Endothelial cell (in vitro differentiated cells): ENCODE data around the gene MACF1. TPM values are rescaled to one million over a fixed set of nuclear protein-coding genes. Genes with fewer than 3 reads are reported as not detected.
"Not testable (repeated sequence)": the region's sequence is repeated elsewhere in the genome, so short reads cannot be mapped to it uniquely, and the experiment has no call there.

Experiments used
- DNase-seq: peaks from one replicate; pipeline ENCODE4 v3.0.0; 2021; ENCODE audit warnings: low spot score
- H3K27ac Mint-ChIP-seq: one replicate; pipeline ENCODE4 v1.8.0; 2021; ENCODE audit warnings: mixed read lengths, inconsistent platforms; ENCODE audit not compliant: unreplicated experiment
- H3K27me3 Mint-ChIP-seq: one replicate; pipeline ENCODE4 v1.8.0; 2021; ENCODE audit warnings: mild to moderate bottlenecking, moderate library complexity, mixed read lengths, inconsistent platforms; ENCODE audit not compliant: unreplicated experiment
- H3K36me3 Mint-ChIP-seq: one replicate; pipeline ENCODE4 v1.8.0; 2021; ENCODE audit warnings: mild to moderate bottlenecking, low read depth, mixed read lengths, inconsistent platforms; ENCODE audit not compliant: unreplicated experiment
- H3K4me1 Mint-ChIP-seq: one replicate; pipeline ENCODE4 v1.8.0; 2021; ENCODE audit warnings: mild to moderate bottlenecking, mixed read lengths, inconsistent platforms; ENCODE audit not compliant: unreplicated experiment
- H3K4me3 Mint-ChIP-seq: one replicate; pipeline ENCODE4 v1.8.0; 2021; ENCODE audit warnings: mild to moderate bottlenecking, mixed read lengths, inconsistent platforms; ENCODE audit not compliant: unreplicated experiment
- H3K9me3 Mint-ChIP-seq: one replicate; pipeline ENCODE4 v1.8.0; 2021; ENCODE audit warnings: mixed read lengths, inconsistent platforms; ENCODE audit not compliant: unreplicated experiment
- total RNA-seq: library from RNA; stranded (reverse); fragmentation: NEBNext Ultra II Directional; extraction: Animal tissue kit (Norgen Biotek cat#: 25700); gene quantifications from one replicate; pipeline ENCODE4 v1.2.1, GENCODE V29; 2021; ENCODE audit not compliant: unreplicated experiment
- TF ChIP-seq, protein P1 (sequence below): fragments of 200-600 bp; sonication (generic); IDR thresholded peaks from one replicate; pipeline ENCODE4 v1.5.0; 2021; ENCODE audit warnings: antibody characterized with exemption; ENCODE audit not compliant: unreplicated experiment

The MACF1 gene
- total RNA-seq, 1 donor from 2014 or later = 511 TPM

DNA sequence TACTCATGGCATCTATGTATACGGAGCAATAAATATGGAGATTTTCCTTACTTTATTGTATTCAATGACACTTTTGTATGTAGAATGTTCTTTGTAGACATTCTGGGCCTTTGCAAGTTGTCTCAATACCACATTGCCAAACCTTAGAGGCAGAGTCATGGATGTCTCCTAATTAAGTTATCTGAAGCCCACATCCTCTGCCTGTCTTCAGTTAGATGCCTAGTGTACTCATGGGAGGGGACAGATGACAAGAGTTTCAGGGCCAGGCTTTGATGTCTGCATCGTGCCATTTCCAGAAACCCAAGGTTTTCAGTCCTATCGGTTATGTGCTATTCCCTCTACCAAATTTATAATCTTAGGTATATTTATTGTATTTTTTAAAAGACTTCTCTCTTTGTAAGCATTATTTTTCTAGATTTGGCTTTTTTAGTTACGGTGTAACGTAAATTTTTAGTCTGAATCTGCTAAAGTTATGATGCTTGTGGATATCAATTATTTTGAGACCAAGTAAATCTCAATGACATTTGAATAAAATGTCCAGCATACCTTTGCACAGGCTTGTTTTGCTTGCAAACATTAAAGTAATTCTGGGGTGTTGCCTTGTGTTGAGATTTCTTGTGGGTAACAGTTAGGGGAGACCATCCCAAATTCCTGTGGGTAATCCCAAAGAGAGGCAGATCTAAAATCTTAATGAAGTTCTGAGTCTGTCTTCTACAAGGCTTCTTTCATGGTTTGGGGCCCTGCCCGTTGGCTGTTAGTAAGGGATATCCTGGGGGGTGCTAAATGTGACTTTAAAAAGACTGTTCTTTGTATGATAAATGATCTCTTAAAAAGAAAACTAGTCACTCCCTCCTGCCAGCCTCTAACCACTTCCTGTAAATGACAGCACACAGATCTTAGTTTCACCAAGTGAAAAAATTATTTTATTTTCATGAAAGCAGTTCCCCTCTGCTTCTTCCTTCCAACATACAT lies 8.0 kb upstream of the MACF1 start:
- TF ChIP-seq, protein P1, sequence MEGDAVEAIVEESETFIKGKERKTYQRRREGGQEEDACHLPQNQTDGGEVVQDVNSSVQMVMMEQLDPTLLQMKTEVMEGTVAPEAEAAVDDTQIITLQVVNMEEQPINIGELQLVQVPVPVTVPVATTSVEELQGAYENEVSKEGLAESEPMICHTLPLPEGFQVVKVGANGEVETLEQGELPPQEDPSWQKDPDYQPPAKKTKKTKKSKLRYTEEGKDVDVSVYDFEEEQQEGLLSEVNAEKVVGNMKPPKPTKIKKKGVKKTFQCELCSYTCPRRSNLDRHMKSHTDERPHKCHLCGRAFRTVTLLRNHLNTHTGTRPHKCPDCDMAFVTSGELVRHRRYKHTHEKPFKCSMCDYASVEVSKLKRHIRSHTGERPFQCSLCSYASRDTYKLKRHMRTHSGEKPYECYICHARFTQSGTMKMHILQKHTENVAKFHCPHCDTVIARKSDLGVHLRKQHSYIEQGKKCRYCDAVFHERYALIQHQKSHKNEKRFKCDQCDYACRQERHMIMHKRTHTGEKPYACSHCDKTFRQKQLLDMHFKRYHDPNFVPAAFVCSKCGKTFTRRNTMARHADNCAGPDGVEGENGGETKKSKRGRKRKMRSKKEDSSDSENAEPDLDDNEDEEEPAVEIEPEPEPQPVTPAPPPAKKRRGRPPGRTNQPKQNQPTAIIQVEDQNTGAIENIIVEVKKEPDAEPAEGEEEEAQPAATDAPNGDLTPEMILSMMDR = no peak
- H3K27ac Mint-ChIP-seq = peak overlapping the region; percentile 74
- H3K36me3 Mint-ChIP-seq = peaks cover 5% of the 10 kb centered on the region
- H3K27me3 Mint-ChIP-seq = peaks cover 4% of the 10 kb centered on the region
- DNase-seq = no peak
- no peaks in the 10 kb centered on the region for H3K9me3 Mint-ChIP-seq
- no peak overlapping the region for H3K4me3 Mint-ChIP-seq
- peaks cover 40% of the 10 kb centered on the region for H3K4me1 Mint-ChIP-seq

DNA sequence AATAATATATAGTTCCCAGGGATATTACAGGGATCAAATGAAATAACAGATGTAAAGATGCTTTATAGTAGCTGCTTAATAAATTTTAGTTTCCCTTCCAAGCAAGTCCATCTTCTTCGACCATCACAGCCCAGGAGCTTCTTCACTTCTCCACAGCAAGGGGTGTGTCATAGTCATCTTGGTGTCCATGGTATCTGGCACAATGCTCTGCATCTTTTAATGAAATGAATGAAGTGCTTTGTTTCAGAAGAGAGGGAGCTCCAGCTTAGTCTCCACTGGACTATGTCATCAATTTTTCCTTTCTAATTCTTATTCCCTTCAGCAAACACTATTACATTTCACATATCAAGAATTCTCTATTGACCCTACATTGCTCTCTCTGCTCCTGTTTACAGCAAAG lies 4.9 kb upstream of the MACF1 start:
- Mint-ChIP-seq H3K27ac (no peak overlapping the region), H3K4me1 (peaks cover 50% of the 10 kb centered on the region), H3K36me3 (peaks cover 9% of the 10 kb centered on the region), H3K4me3 (no peak overlapping the region), H3K27me3 (peaks cover 4% of the 10 kb centered on the region), H3K9me3 (no peaks in the 10 kb centered on the region)
- DNase-seq = no peak
- TF ChIP-seq, protein P1 = no peak

DNA sequence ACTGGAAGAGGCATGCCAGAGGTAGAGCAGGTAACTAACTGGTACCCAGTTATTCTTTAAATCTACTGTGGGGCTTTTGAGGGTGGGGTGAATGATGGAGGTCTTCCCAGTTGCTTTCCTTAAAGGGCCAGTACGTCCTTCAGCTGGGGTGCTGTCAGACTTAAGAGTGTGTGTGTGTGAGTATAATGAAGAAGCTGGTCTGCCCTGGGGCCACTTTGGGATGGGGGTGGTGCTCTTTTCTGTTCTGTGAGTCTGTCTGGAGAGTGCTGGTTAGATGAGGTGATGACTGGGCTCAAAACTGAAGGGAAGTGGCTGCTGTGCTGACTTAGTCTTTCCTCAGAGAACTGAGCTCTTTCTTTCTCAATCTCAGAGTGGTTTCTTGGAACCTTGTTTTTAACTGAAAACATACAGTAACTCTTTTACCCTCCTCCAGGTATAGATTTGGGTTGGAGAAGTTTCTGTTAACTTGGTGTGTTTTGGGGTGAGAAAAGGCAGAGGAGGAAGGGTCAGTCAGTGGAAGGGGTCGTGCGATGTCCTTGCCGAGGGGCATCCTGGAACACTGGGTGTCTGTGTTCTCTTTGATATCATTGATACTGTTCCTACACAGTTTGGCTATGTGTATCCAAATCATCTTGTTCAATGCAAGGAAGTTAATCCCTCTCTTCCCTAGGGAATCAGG lies 746 bp downstream of the MACF1 start:
- peaks cover 2% of the 10 kb centered on the region for H3K27me3 Mint-ChIP-seq
- peak overlapping the region; percentile 99 for H3K27ac Mint-ChIP-seq
- H3K9me3 Mint-ChIP-seq = no peaks in the 10 kb centered on the region
- peaks cover 8% of the 10 kb centered on the region for H3K36me3 Mint-ChIP-seq
- peaks cover 44% of the 10 kb centered on the region for H3K4me1 Mint-ChIP-seq
- no peak for DNase-seq
- TF ChIP-seq, protein P1 = no peak
- peak overlapping the region; percentile 90 for H3K4me3 Mint-ChIP-seq

DNA sequence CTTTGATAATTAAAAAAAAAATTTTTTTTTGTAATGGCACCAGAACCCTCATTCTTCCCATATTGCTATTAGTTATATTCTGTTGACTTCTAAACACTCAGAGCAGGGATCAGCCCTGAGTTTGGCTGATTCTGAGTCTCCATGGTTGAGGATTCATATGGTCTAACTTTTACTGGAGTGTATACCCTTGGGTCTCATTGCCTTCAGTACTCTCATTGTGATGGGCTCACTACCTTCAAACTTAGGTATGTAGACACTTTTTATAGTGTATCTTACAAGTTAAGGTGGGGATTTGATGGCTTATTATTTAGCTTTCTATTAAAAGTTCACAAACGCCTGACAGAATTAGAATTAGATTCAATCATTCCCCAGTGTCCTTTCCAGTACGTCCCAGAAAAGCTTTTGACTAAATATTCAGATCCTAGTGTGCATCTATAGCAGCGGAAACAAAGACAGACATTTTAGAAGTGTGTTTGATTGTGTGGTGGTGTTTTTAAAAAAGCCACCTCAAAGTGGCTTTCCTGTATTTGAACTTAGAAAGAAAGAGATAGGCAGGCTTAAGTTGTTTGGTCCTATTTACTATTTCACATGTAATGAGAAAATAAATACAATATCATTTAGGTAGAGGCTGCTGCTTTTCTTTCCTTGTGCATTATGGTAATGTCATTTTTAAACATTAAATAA lies 1.4 kb downstream of the MACF1 start:
- peaks cover under 1% of the 10 kb centered on the region for H3K27me3 Mint-ChIP-seq
- peak overlapping the region; percentile 81 for H3K4me3 Mint-ChIP-seq
- no peaks in the 10 kb centered on the region for H3K9me3 Mint-ChIP-seq
- H3K4me1 Mint-ChIP-seq = peaks cover 39% of the 10 kb centered on the region
- peaks cover 7% of the 10 kb centered on the region for H3K36me3 Mint-ChIP-seq
- TF ChIP-seq, protein P1 = no peak
- peak overlapping the region; percentile 99 for H3K27ac Mint-ChIP-seq
- no peak for DNase-seq

DNA sequence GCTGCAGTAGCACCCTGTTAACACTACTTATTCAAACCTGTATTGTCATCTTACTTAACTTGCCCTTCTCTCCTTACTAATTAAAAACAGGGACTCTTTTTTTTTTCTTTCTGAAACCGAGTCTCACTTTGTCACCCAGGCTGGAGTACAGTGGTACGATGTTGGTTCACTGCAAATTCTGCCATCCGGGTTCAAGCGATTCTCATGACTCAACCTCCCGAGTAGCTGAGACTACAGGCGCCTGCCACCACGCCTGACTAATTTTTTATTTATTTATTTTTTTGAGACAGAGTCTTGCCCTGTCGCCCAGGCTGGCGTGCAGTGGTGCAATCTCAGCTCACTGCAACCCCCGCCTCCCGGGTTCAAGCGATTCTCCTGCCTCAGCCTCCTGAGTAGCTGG lies 3.9 kb downstream of the MACF1 start:
- peaks cover 34% of the 10 kb centered on the region for H3K4me1 Mint-ChIP-seq
- not testable (repeated sequence) for H3K4me3 Mint-ChIP-seq, H3K9me3 Mint-ChIP-seq, H3K36me3 Mint-ChIP-seq, H3K27ac Mint-ChIP-seq, H3K27me3 Mint-ChIP-seq, DNase-seq
